ENCODE data around the gene DERA.

The DERA gene

GRCh38 chr12:16016748-16017147 lies 105.6 kb downstream of the DERA start:
- Histone ChIP-seq H3K36me3 (ENCODE audit: insufficient read depth, insufficient read length, low read length) (peaks cover 3% of the 10 kb centered on the region), H3K27me3 (ENCODE audit: insufficient read depth, insufficient read length) (no peaks in the 10 kb centered on the region), H3K9ac (ENCODE audit: insufficient read length, low read depth) (no peak overlapping the region), H3K4me3 (ENCODE audit: insufficient read length, low read depth) (no peak overlapping the region), H3K4me1 (ENCODE audit: insufficient read depth, insufficient read length) (no peaks in the 10 kb centered on the region), H3K9me3 (ENCODE audit: insufficient read depth, low read length) (peaks cover 64% of the 10 kb centered on the region)
- no peak for DNase-seq (ENCODE audit: low read depth, low spot score)
- no peak for TF ChIP-seq SUZ12 (IDR thresholded peaks at IDR 0.05; ENCODE audit: extremely low read depth, insufficient read depth, insufficient read length)
- no peak for TF ChIP-seq YY1 (IDR thresholded peaks at IDR 0.05; ENCODE audit: insufficient read depth, insufficient read length)
- TF ChIP-seq ZNF274 (IDR thresholded peaks at IDR 0.05; ENCODE audit: low read depth, low read length), result no peak

DNA sequence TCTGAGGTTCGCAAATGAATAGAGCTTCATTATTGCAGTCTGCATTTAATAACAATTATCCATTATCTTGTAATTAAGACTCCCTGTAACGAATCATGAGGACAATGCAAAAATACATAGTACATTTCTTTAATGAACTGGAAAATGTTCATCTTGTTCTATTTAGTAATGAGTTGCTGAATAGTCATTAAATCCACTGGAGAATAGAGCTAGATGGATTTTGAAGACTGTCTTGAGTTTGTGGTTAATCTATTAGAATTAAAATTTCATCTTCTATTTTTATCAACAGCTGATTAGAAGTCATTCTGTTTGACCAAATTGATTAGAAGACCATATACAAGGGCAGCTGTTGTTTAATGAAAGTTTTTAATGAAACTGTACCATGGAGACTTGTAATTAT lies 107.2 kb downstream of the DERA start:
- H3K9me3 ChIP-seq (ENCODE audit: insufficient read depth, low read length), result peaks cover 53% of the 10 kb centered on the region
- no peaks in the 10 kb centered on the region for H3K27me3 ChIP-seq (ENCODE audit: insufficient read depth, insufficient read length)

DNA sequence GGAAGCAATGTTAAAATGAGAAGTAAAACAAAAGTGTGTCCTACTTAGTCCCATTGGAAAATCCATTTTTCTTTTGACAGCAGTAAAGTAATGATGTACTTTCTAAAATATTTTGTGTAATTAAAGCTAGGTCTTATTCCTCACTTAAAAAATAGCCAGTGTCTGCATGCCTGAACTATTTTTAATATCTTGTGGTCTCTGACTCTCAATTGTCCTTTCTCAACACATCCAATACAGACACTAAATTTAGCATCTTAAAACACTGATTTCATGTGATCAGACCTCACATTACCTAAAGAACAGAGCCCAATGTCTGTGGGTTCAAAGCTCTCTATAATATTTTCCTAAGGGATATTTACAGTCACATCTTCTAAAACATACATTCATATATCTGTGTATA lies 108.0 kb downstream of the DERA start:
- H3K4me1 ChIP-seq (ENCODE audit: insufficient read depth, insufficient read length), result no peaks in the 10 kb centered on the region
- TF ChIP-seq ZNF274 (IDR thresholded peaks at IDR 0.05; ENCODE audit: low read depth, low read length) (no peak), YY1 (IDR thresholded peaks at IDR 0.05; ENCODE audit: insufficient read depth, insufficient read length) (no peak), SUZ12 (IDR thresholded peaks at IDR 0.05; ENCODE audit: extremely low read depth, insufficient read depth, insufficient read length) (no peak)
- peaks cover 3% of the 10 kb centered on the region for H3K36me3 ChIP-seq (ENCODE audit: insufficient read depth, insufficient read length, low read length)
- H3K9me3 ChIP-seq (ENCODE audit: insufficient read depth, low read length), result peaks cover 45% of the 10 kb centered on the region
- H3K9ac ChIP-seq (ENCODE audit: insufficient read length, low read depth), result no peak overlapping the region
- H3K27me3 ChIP-seq (ENCODE audit: insufficient read depth, insufficient read length), result no peaks in the 10 kb centered on the region
- no peak overlapping the region for H3K4me3 ChIP-seq (ENCODE audit: insufficient read length, low read depth)
- no peak for DNase-seq (ENCODE audit: low read depth, low spot score)

More for the DNA sequence above, 107.2 kb downstream of the DERA start:
- Histone ChIP-seq H3K4me1 (ENCODE audit: insufficient read depth, insufficient read length) (no peaks in the 10 kb centered on the region), H3K36me3 (ENCODE audit: insufficient read depth, insufficient read length, low read length) (peaks cover 3% of the 10 kb centered on the region), H3K9ac (ENCODE audit: insufficient read length, low read depth) (no peak overlapping the region), H3K4me3 (ENCODE audit: insufficient read length, low read depth) (no peak overlapping the region)
- no peak for DNase-seq (ENCODE audit: low read depth, low spot score)
- TF ChIP-seq SUZ12 (IDR thresholded peaks at IDR 0.05; ENCODE audit: extremely low read depth, insufficient read depth, insufficient read length) (no peak), ZNF274 (IDR thresholded peaks at IDR 0.05; ENCODE audit: low read depth, low read length) (no peak), YY1 (IDR thresholded peaks at IDR 0.05; ENCODE audit: insufficient read depth, insufficient read length) (no peak)

DNA sequence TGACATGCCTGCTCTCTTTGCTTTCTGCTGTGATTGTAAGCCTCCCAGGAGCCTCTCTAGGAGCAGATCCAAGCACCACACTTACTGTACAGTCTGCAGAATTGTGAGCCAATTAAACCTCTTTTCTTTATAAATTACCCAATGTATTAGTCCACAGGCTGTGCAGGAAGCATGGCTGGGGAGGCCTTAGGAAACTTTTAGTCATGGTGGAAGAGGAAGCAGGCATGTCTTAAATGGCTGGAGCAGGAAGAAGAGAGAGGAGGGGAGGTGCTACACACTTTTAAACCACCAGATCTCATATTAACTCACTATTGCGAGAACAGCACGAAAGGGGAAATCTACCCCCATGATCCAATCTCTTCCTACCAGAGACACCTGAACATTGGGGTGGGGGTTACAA lies 108.9 kb downstream of the DERA start:
- Histone ChIP-seq H3K4me3 (ENCODE audit: insufficient read length, low read depth) (no peak overlapping the region), H3K9me3 (ENCODE audit: insufficient read depth, low read length) (peaks cover 36% of the 10 kb centered on the region), H3K36me3 (ENCODE audit: insufficient read depth, insufficient read length, low read length) (no peaks in the 10 kb centered on the region), H3K27me3 (ENCODE audit: insufficient read depth, insufficient read length) (no peaks in the 10 kb centered on the region), H3K9ac (ENCODE audit: insufficient read length, low read depth) (no peak overlapping the region), H3K4me1 (ENCODE audit: insufficient read depth, insufficient read length) (no peaks in the 10 kb centered on the region)
- DNase-seq (ENCODE audit: low read depth, low spot score), result no peak
- TF ChIP-seq YY1 (IDR thresholded peaks at IDR 0.05; ENCODE audit: insufficient read depth, insufficient read length), result no peak
- no peak for TF ChIP-seq ZNF274 (IDR thresholded peaks at IDR 0.05; ENCODE audit: low read depth, low read length)
- TF ChIP-seq SUZ12 (IDR thresholded peaks at IDR 0.05; ENCODE audit: extremely low read depth, insufficient read depth, insufficient read length), result no peak

- DNase-seq (ENCODE audit: low read depth, low spot score), result no peak
- H3K27me3 ChIP-seq (ENCODE audit: insufficient read depth, insufficient read length), result no peaks in the 10 kb centered on the region
These were observed 109.9 kb downstream of the DERA start for GRCh38 chr12:16021026-16021425.

DNA sequence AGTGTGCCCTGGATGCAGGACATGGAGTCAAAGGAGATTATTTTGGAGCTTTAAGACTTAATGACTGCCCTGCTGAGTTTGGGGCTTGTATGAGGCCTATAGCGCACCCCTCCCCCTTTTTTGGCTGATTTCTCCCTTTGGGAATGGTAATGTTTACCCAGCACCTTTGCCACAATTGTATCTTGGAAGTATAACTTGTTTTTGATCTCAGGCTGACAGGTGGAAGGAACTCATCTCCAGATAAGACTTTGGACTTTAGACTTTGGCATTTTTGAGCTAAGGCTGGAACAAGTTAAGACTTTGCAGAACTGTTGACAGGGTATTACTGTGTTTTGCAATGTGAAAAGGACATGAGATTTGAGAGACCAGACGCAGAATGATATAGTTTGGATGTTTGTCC lies 110.5 kb downstream of the DERA start:
- Histone ChIP-seq H3K9ac (ENCODE audit: insufficient read length, low read depth) (no peak overlapping the region), H3K9me3 (ENCODE audit: insufficient read depth, low read length) (peaks cover 22% of the 10 kb centered on the region; the same call in 1 of the 2 replicates)

More at GRCh38 chr12:16021026-16021425, 109.9 kb downstream of the DERA start:
- H3K4me1 ChIP-seq (ENCODE audit: insufficient read depth, insufficient read length), result no peaks in the 10 kb centered on the region
- H3K4me3 ChIP-seq (ENCODE audit: insufficient read length, low read depth), result no peak overlapping the region
- no peak for TF ChIP-seq ZNF274 (IDR thresholded peaks at IDR 0.05; ENCODE audit: low read depth, low read length)
- no peak for TF ChIP-seq SUZ12 (IDR thresholded peaks at IDR 0.05; ENCODE audit: extremely low read depth, insufficient read depth, insufficient read length)
- no peak for TF ChIP-seq YY1 (IDR thresholded peaks at IDR 0.05; ENCODE audit: insufficient read depth, insufficient read length)
- H3K9ac ChIP-seq (ENCODE audit: insufficient read length, low read depth), result no peak overlapping the region
- H3K9me3 ChIP-seq (ENCODE audit: insufficient read depth, low read length), result peaks cover 26% of the 10 kb centered on the region
- no peaks in the 10 kb centered on the region for H3K36me3 ChIP-seq (ENCODE audit: insufficient read depth, insufficient read length, low read length)

DNA sequence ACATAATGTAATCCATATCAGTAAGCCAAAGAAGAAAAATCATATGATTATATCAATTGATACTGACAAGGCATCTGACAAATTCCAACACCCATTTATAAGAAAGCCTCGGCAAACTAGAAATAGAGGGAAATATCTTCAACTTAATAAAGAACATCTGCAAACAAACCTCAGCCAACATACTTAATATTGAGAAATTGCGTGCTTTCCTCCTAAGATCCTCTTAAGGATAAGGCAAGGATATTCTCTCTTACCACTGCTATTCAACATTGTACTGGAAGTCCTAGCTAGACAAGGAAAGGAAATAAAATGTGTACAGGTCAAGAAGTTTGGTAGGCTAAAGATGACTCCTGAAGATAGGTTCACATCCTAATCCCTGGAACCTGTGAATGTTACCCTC lies 115.9 kb downstream of the DERA start:
- Histone ChIP-seq H3K4me1 (ENCODE audit: insufficient read depth, insufficient read length) (no peaks in the 10 kb centered on the region), H3K9me3 (ENCODE audit: insufficient read depth, low read length) (no peaks in the 10 kb centered on the region), H3K4me3 (ENCODE audit: insufficient read length, low read depth) (no peak overlapping the region), H3K27me3 (ENCODE audit: insufficient read depth, insufficient read length) (no peaks in the 10 kb centered on the region), H3K36me3 (ENCODE audit: insufficient read depth, insufficient read length, low read length) (no peaks in the 10 kb centered on the region), H3K9ac (ENCODE audit: insufficient read length, low read depth) (no peak overlapping the region)
- DNase-seq (ENCODE audit: low read depth, low spot score), result no peak
- TF ChIP-seq ZNF274 (IDR thresholded peaks at IDR 0.05; ENCODE audit: low read depth, low read length) (no peak), YY1 (IDR thresholded peaks at IDR 0.05; ENCODE audit: insufficient read depth, insufficient read length) (no peak), SUZ12 (IDR thresholded peaks at IDR 0.05; ENCODE audit: extremely low read depth, insufficient read depth, insufficient read length) (no peak)

More for the DNA sequence above, 110.5 kb downstream of the DERA start:
- H3K27me3 ChIP-seq (ENCODE audit: insufficient read depth, insufficient read length), result no peaks in the 10 kb centered on the region
- no peak overlapping the region for H3K4me3 ChIP-seq (ENCODE audit: insufficient read length, low read depth)
- no peaks in the 10 kb centered on the region for H3K4me1 ChIP-seq (ENCODE audit: insufficient read depth, insufficient read length)
- no peak for TF ChIP-seq ZNF274 (IDR thresholded peaks at IDR 0.05; ENCODE audit: low read depth, low read length)
- no peak for TF ChIP-seq SUZ12 (IDR thresholded peaks at IDR 0.05; ENCODE audit: extremely low read depth, insufficient read depth, insufficient read length)
- no peak for TF ChIP-seq YY1 (IDR thresholded peaks at IDR 0.05; ENCODE audit: insufficient read depth, insufficient read length)
- H3K36me3 ChIP-seq (ENCODE audit: insufficient read depth, insufficient read length, low read length), result no peaks in the 10 kb centered on the region
- DNase-seq (ENCODE audit: low read depth, low spot score), result no peak

Measured in NT2/D1 (cell line).